HepG2 (cell line): Measurements from ENCODE around the gene CYP26A1. TPM values are rescaled to one million over a fixed set of nuclear protein-coding genes. Genes with fewer than 3 reads are reported as not detected.

Source experiments
- BORCS8-MEF2B ChIP-seq: sonication (generic); formaldehyde crosslinking; IDR thresholded peaks from 2 replicates; pipeline ENCODE4 v1.8.0; 2022; ENCODE audit warnings: mild to moderate bottlenecking, missing genetic modification reagents
- CCAR2 ChIP-seq: fragments of 200-400 bp; formaldehyde crosslinking; optimal IDR thresholded peaks from 2 replicates; pipeline ENCODE3; 2018; ENCODE audit warnings: low read depth, mild to moderate bottlenecking, low read length, moderate library complexity
- CENPX ChIP-seq: sonication (generic); formaldehyde crosslinking; IDR thresholded peaks from 2 replicates; pipeline ENCODE4 v1.9.0; 2021; ENCODE audit warnings: mild to moderate bottlenecking, missing genetic modification reagents, moderate library complexity
- GATAD2A ChIP-seq: IDR thresholded peaks from 2 replicates; pipeline ENCODE4 v1.6.1; 2016
- GPBP1L1 ChIP-seq: sonication (generic); formaldehyde crosslinking; IDR thresholded peaks from 2 replicates; pipeline ENCODE4 v1.5.0; 2020; ENCODE audit warnings: mild to moderate bottlenecking, missing genetic modification reagents
- NFYB ChIP-seq: sonication (generic); formaldehyde crosslinking; IDR thresholded peaks from 2 replicates; pipeline ENCODE4 v1.4.0; 2020; ENCODE audit warnings: missing genetic modification reagents
- PHF5A ChIP-seq: IDR thresholded peaks from one replicate; pipeline ENCODE4 v1.6.1; 2018; ENCODE audit warnings: low read depth, missing genetic modification reagents; ENCODE audit not compliant: unreplicated experiment
- PLSCR1 ChIP-seq: sonication (generic); formaldehyde crosslinking; IDR thresholded peaks from 2 replicates; pipeline ENCODE4 v1.5.0; 2020; ENCODE audit warnings: missing genetic modification reagents, mild to moderate bottlenecking, borderline replicate concordance
- RCOR2 ChIP-seq: IDR thresholded peaks from 2 replicates; pipeline ENCODE4 v1.6.1; 2016; ENCODE audit warnings: missing biosample characterization, missing genetic modification reagents
- SETDB1 ChIP-seq: sonication (generic); formaldehyde crosslinking; IDR thresholded peaks from 2 replicates; pipeline ENCODE4 v1.5.1; 2020; ENCODE audit warnings: missing genetic modification reagents, mild to moderate bottlenecking, borderline replicate concordance
- TGIF2 ChIP-seq: IDR thresholded peaks from 2 replicates; pipeline ENCODE4 v1.6.1; 2016; ENCODE audit warnings: control low read depth, missing compliant biosample characterization
- ZNF766 ChIP-seq: sonication (generic); formaldehyde crosslinking; IDR thresholded peaks from 2 replicates; pipeline ENCODE4 v1.5.0; 2020; ENCODE audit warnings: missing genetic modification reagents, borderline replicate concordance
- polyA plus RNA-seq, 8 experiments: library from polyadenylated mRNA; depleted of rRNA in 3 of 8; stranded (reverse) in 7 of 8; unstranded in 1 of 8; fragments of >200 nt; fragmentation: Illumina TruSeq in 4 of 8; extraction: Trizol in 4 of 8; gene quantifications; 2 replicates each; pipeline versions ENCODE4 v1.2.1 to v1.2.3, GENCODE V29; 2011 to 2016; ENCODE audit warnings: low read depth in 4 of 8, missing spikeins in 1 of 8, mixed read lengths in 1 of 8; ENCODE audit not compliant: insufficient read depth in 1 of 8
- total RNA-seq, 5 experiments: library from RNA; depleted of rRNA; stranded (reverse); fragments of >200 nt; fragmentation: Illumina TruSeq; extraction: Trizol; gene quantifications; 2 replicates each; pipeline ENCODE4 v1.2.3, GENCODE V29; 2016; ENCODE audit warnings: low read depth in 1 of 5
- TF ChIP-seq, protein P1 (sequence below): sonication (generic); formaldehyde crosslinking; IDR thresholded peaks from 2 replicates; pipeline ENCODE4 v1.4.0; 2020; ENCODE audit warnings: missing genetic modification reagents
- TF ChIP-seq, protein P2 (sequence below): sonication (generic); formaldehyde crosslinking; IDR thresholded peaks from 2 replicates; pipeline ENCODE4 v1.5.1; 2020; ENCODE audit warnings: mild to moderate bottlenecking, missing genetic modification reagents, moderate library complexity
- TF ChIP-seq, protein P3 (sequence below): sonication (generic); formaldehyde crosslinking; IDR thresholded peaks from 2 replicates; pipeline ENCODE4 v1.4.0; 2020; ENCODE audit warnings: mild to moderate bottlenecking, missing genetic modification reagents
- TF ChIP-seq, protein P4 (sequence below): IDR thresholded peaks from 2 replicates; pipeline ENCODE4 v1.4.0; 2020; ENCODE audit warnings: mild to moderate bottlenecking, missing genetic modification reagents
- TF ChIP-seq, protein P5 (sequence below): sonication (generic); formaldehyde crosslinking; IDR thresholded peaks from 2 replicates; pipeline ENCODE4 v1.4.0; 2020; ENCODE audit warnings: low read depth, missing genetic modification reagents

CYP26A1 gene
- total and polyA plus RNA-seq, 2 of the 13 experiments (the other 11 are each of a cell fraction or from before 2014, with no cell fraction given): 0.15 TPM; not detected in 1

GRCh38 chr10:93106631-93107072 is 33.0 kb downstream of the CYP26A1 start (continued):
- TF ChIP-seq, protein P1, sequence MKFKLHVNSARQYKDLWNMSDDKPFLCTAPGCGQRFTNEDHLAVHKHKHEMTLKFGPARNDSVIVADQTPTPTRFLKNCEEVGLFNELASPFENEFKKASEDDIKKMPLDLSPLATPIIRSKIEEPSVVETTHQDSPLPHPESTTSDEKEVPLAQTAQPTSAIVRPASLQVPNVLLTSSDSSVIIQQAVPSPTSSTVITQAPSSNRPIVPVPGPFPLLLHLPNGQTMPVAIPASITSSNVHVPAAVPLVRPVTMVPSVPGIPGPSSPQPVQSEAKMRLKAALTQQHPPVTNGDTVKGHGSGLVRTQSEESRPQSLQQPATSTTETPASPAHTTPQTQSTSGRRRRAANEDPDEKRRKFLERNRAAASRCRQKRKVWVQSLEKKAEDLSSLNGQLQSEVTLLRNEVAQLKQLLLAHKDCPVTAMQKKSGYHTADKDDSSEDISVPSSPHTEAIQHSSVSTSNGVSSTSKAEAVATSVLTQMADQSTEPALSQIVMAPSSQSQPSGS (CRISPR knock-in tag): peak; percentile 94
- no peak for TF ChIP-seq ZNF766 (CRISPR knock-in tag)
- peak; percentile 87 for TF ChIP-seq TGIF2 (CRISPR knock-in tag)
- peak; percentile 95 for TF ChIP-seq GATAD2A (CRISPR knock-in tag)
- no peak for TF ChIP-seq PLSCR1 (CRISPR knock-in tag)
- no peak for TF ChIP-seq SETDB1 (CRISPR knock-in tag)
- TF ChIP-seq, protein P2, sequence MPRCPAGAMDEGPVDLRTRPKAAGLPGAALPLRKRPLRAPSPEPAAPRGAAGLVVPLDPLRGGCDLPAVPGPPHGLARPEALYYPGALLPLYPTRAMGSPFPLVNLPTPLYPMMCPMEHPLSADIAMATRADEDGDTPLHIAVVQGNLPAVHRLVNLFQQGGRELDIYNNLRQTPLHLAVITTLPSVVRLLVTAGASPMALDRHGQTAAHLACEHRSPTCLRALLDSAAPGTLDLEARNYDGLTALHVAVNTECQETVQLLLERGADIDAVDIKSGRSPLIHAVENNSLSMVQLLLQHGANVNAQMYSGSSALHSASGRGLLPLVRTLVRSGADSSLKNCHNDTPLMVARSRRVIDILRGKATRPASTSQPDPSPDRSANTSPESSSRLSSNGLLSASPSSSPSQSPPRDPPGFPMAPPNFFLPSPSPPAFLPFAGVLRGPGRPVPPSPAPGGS: 0 out of 2 replicates have a peak, but pooled peaks have one; percentile 32
- TF ChIP-seq RCOR2 (CRISPR knock-in tag): no peak
- no peak for TF ChIP-seq NFYB
- TF ChIP-seq GPBP1L1 (CRISPR knock-in tag): no peak
- TF ChIP-seq PHF5A (CRISPR knock-in tag): peak; percentile 37
- TF ChIP-seq, protein P3, sequence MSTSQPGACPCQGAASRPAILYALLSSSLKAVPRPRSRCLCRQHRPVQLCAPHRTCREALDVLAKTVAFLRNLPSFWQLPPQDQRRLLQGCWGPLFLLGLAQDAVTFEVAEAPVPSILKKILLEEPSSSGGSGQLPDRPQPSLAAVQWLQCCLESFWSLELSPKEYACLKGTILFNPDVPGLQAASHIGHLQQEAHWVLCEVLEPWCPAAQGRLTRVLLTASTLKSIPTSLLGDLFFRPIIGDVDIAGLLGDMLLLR (CRISPR knock-in tag): no peak
- TF ChIP-seq, protein P4, sequence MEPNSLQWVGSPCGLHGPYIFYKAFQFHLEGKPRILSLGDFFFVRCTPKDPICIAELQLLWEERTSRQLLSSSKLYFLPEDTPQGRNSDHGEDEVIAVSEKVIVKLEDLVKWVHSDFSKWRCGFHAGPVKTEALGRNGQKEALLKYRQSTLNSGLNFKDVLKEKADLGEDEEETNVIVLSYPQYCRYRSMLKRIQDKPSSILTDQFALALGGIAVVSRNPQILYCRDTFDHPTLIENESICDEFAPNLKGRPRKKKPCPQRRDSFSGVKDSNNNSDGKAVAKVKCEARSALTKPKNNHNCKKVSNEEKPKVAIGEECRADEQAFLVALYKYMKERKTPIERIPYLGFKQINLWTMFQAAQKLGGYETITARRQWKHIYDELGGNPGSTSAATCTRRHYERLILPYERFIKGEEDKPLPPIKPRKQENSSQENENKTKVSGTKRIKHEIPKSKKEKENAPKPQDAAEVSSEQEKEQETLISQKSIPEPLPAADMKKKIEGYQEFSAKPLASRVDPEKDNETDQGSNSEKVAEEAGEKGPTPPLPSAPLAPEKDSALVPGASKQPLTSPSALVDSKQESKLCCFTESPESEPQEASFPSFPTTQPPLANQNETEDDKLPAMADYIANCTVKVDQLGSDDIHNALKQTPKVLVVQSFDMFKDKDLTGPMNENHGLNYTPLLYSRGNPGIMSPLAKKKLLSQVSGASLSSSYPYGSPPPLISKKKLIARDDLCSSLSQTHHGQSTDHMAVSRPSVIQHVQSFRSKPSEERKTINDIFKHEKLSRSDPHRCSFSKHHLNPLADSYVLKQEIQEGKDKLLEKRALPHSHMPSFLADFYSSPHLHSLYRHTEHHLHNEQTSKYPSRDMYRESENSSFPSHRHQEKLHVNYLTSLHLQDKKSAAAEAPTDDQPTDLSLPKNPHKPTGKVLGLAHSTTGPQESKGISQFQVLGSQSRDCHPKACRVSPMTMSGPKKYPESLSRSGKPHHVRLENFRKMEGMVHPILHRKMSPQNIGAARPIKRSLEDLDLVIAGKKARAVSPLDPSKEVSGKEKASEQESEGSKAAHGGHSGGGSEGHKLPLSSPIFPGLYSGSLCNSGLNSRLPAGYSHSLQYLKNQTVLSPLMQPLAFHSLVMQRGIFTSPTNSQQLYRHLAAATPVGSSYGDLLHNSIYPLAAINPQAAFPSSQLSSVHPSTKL: peak; percentile 99
- TF ChIP-seq, protein P5, sequence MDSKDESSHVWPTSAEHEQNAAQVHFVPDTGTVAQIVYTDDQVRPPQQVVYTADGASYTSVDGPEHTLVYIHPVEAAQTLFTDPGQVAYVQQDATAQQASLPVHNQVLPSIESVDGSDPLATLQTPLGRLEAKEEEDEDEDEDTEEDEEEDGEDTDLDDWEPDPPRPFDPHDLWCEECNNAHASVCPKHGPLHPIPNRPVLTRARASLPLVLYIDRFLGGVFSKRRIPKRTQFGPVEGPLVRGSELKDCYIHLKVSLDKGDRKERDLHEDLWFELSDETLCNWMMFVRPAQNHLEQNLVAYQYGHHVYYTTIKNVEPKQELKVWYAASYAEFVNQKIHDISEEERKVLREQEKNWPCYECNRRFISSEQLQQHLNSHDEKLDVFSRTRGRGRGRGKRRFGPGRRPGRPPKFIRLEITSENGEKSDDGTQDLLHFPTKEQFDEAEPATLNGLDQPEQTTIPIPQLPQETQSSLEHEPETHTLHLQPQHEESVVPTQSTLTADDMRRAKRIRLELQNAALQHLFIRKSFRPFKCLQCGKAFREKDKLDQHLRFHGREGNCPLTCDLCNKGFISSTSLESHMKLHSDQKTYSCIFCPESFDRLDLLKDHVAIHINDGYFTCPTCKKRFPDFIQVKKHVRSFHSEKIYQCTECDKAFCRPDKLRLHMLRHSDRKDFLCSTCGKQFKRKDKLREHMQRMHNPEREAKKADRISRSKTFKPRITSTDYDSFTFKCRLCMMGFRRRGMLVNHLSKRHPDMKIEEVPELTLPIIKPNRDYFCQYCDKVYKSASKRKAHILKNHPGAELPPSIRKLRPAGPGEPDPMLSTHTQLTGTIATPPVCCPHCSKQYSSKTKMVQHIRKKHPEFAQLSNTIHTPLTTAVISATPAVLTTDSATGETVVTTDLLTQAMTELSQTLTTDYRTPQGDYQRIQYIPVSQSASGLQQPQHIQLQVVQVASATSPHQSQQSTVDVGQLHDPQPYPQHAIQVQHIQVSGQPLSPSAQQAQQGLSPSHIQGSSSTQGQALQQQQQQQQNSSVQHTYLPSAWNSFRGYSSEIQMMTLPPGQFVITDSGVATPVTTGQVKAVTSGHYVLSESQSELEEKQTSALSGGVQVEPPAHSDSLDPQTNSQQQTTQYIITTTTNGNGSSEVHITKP (CRISPR knock-in tag): no peak
- TF ChIP-seq CENPX (CRISPR knock-in tag): no peak
- TF ChIP-seq CCAR2: no peak
- 0 out of 2 replicates have a peak, but pooled peaks have one; percentile 30 for TF ChIP-seq BORCS8-MEF2B (CRISPR knock-in tag)
